Smooth muscle cell (in vitro differentiated cells): Measurements from ENCODE around the gene ARMC2. TPM values are rescaled to one million over a fixed set of nuclear protein-coding genes. Genes with fewer than 3 reads are reported as not detected.

Experiments used
- DNase-seq: peaks from one replicate; lab custom pipeline; 2025; ENCODE audit not compliant: unreplicated experiment; lab: John Stamatoyannopoulos, UW
- H2AFZ ChIP-seq: fragments of 200-600 bp; sonication (generic); 2 replicates; pipeline ENCODE4 v1.6.0; 2016; ENCODE audit warnings: antibody characterized with exemption, low read depth, mild to moderate bottlenecking
- H3F3A ChIP-seq: fragments of 200-600 bp; sonication (generic); 2 replicates; pipeline ENCODE4 v1.6.0; 2017; ENCODE audit warnings: antibody characterized with exemption, low read depth
- H3K27ac ChIP-seq: fragments of 200-600 bp; sonication (generic); 2 replicates; pipeline ENCODE4 v1.5.1; 2016; ENCODE audit warnings: low read depth, mild to moderate bottlenecking
- H3K27me3 ChIP-seq: fragments of 200-600 bp; sonication (generic); 2 replicates; pipeline ENCODE4 v1.6.1; 2016; ENCODE audit warnings: low read depth, mild to moderate bottlenecking
- H3K36me3 ChIP-seq: fragments of 200-600 bp; sonication (generic); 2 replicates; pipeline ENCODE4 v1.5.1; 2016; ENCODE audit warnings: low read depth
- H3K4me1 ChIP-seq: fragments of 200-600 bp; sonication (generic); 2 replicates; pipeline ENCODE4 v1.5.1; 2016; ENCODE audit warnings: low read depth
- H3K4me2 ChIP-seq: fragments of 200-600 bp; sonication (generic); 2 replicates; pipeline ENCODE4 v1.6.0; 2016; ENCODE audit warnings: mild to moderate bottlenecking
- H3K4me3 ChIP-seq: fragments of 200-600 bp; sonication (generic); 2 replicates; pipeline ENCODE4 v1.5.1; 2016; ENCODE audit warnings: mild to moderate bottlenecking
- H3K79me2 ChIP-seq: fragments of 200-600 bp; sonication (generic); 2 replicates; pipeline ENCODE4 v1.6.0; 2016; ENCODE audit warnings: low read depth, mild to moderate bottlenecking
- H3K9ac ChIP-seq: fragments of 200-600 bp; sonication (generic); 2 replicates; pipeline ENCODE4 v1.6.0; 2016; ENCODE audit warnings: low read depth
- H3K9me3 ChIP-seq: fragments of 200-600 bp; sonication (generic); replicated peaks from 2 replicates; pipeline ENCODE4 v1.5.1; 2016; ENCODE audit warnings: low read depth
- H4K20me1 ChIP-seq: fragments of 200-600 bp; sonication (generic); 2 replicates; pipeline ENCODE4 v1.6.0; 2016; ENCODE audit warnings: low read depth
- WGBS: methylation state at CpG from one replicate; pipeline ENCODE4 v1.1.7; 2016; ENCODE audit warnings: low lambda C conversion rate; 5-methylcytosine and 5-hydroxymethylcytosine counted together
- polyA plus RNA-seq: library from polyadenylated mRNA; unstranded; fragments of >200 nt; fragmentation: Nextera tagmentation; extraction: Ambion mirVana; gene quantifications from 2 replicates; pipeline ENCODE4 v1.2.1, GENCODE V29; 2016
- total RNA-seq: library from RNA; depleted of rRNA; stranded (reverse); fragments of >200 nt; gene quantifications from 2 replicates; pipeline ENCODE4 v1.2.3, GENCODE V29; 2014
- TF ChIP-seq, protein P1 (sequence below): fragments of 200-600 bp; sonication (generic); IDR thresholded peaks from 2 replicates; pipeline ENCODE4 v1.5.1; 2017; ENCODE audit warnings: borderline replicate concordance, mild to moderate bottlenecking, antibody characterized with exemption; ENCODE audit not compliant: insufficient read depth, poor library complexity, severe bottlenecking

Gene ARMC2
- total and polyA plus RNA-seq, 2 experiments from 2014 or later, result 2.0 to 2.6 TPM

DNA sequence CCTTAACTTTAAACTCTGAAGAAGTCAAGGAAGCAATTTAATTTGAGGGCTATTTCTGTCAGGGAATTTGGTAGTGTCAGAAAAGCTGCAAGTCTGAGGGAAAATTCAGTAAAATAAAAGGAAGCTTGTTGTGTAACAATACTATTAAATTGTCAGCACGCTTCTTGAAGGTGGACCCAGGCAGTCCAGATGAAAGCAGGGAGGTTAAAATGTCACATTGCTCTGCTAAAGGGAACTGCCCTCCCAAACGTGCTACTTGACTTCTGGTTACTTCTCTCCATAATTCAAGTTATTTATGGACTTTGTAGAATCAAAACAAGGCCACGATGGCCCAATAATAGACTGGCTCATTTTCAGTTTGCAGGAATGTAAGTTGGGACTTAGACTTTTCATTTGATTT is 28.2 kb upstream of the ARMC2 start:
- Histone ChIP-seq H3K27ac (no peak overlapping the region), H3K27me3 (no peaks in the 10 kb centered on the region), H3F3A (no peaks in the 10 kb centered on the region), H2AFZ (no peak overlapping the region), H3K79me2 (no peaks in the 10 kb centered on the region), H3K9ac (no peak overlapping the region), H3K9me3 (no peaks in the 10 kb centered on the region), H3K4me2 (no peak overlapping the region), H3K4me3 (no peak overlapping the region), H4K20me1 (no peaks in the 10 kb centered on the region), H3K4me1 (no peaks in the 10 kb centered on the region), H3K36me3 (no peaks in the 10 kb centered on the region)
- WGBS, result 87% methylated on average over 3 of the region's 3 CpGs
- TF ChIP-seq, protein P1, sequence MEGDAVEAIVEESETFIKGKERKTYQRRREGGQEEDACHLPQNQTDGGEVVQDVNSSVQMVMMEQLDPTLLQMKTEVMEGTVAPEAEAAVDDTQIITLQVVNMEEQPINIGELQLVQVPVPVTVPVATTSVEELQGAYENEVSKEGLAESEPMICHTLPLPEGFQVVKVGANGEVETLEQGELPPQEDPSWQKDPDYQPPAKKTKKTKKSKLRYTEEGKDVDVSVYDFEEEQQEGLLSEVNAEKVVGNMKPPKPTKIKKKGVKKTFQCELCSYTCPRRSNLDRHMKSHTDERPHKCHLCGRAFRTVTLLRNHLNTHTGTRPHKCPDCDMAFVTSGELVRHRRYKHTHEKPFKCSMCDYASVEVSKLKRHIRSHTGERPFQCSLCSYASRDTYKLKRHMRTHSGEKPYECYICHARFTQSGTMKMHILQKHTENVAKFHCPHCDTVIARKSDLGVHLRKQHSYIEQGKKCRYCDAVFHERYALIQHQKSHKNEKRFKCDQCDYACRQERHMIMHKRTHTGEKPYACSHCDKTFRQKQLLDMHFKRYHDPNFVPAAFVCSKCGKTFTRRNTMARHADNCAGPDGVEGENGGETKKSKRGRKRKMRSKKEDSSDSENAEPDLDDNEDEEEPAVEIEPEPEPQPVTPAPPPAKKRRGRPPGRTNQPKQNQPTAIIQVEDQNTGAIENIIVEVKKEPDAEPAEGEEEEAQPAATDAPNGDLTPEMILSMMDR, result no peak
- no peak for DNase-seq

DNA sequence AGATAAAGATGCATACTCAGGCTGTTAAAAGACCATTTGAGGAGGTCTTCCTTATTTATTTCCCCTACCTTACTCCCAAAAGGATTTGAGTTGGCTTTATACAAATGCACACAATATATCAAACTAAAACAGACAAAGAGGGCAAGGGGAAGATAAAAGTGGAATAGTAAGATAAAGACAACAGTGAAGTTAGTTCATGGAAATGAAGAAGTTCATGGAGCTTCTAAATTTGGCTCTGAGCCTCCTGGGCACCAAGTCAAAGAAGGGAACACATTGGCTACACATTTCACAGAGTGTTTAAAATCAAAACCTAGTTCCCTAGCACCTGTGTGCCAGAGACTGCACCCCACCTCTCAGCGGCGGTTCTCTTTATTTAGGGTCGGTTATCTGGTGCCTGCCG is 25.8 kb upstream of the ARMC2 start:
- Histone ChIP-seq H4K20me1 (no peaks in the 10 kb centered on the region), H3K27ac (no peak overlapping the region), H3K36me3 (no peaks in the 10 kb centered on the region), H3K9ac (no peak overlapping the region), H3K9me3 (peaks cover 5% of the 10 kb centered on the region), H3K4me3 (no peak overlapping the region), H3K4me1 (no peaks in the 10 kb centered on the region), H3K4me2 (no peak overlapping the region), H3F3A (no peaks in the 10 kb centered on the region), H3K79me2 (no peaks in the 10 kb centered on the region), H2AFZ (no peak overlapping the region), H3K27me3 (no peaks in the 10 kb centered on the region)
- TF ChIP-seq, protein P1, result no peak
- DNase-seq, result no peak
- WGBS, result 98% methylated on average over 4 of the region's 4 CpGs

DNA sequence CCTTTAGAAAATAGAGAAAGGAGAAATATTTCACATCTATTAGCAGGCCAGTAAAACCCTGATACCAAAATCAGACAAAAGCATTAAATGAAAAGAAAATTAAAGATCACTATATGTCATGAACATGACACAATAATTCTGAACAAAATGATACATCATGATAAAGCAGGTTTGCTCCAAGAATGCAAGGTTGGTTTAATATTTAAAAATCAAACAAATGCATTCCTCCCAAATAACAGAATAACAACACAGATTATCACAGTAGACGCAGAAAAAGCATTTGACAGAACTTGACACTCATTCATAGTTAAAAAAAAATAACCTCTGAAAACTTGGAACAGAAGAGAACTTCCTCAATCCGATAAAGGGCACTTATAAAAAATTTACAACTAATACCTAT is 22.9 kb upstream of the ARMC2 start:
- DNase-seq, result no peak
- Histone ChIP-seq H3K4me2 (no peak overlapping the region), H3K36me3 (no peaks in the 10 kb centered on the region), H2AFZ (no peak overlapping the region), H3K9me3 (peaks cover 5% of the 10 kb centered on the region), H3K4me1 (no peaks in the 10 kb centered on the region), H3K9ac (no peak overlapping the region), H3K4me3 (no peak overlapping the region), H3K79me2 (no peaks in the 10 kb centered on the region), H3F3A (no peaks in the 10 kb centered on the region), H3K27ac (no peak overlapping the region), H4K20me1 (no peaks in the 10 kb centered on the region), H3K27me3 (no peaks in the 10 kb centered on the region)
- 90% methylated on average over 2 of the region's 2 CpGs for WGBS
- TF ChIP-seq, protein P1, result no peak

DNA sequence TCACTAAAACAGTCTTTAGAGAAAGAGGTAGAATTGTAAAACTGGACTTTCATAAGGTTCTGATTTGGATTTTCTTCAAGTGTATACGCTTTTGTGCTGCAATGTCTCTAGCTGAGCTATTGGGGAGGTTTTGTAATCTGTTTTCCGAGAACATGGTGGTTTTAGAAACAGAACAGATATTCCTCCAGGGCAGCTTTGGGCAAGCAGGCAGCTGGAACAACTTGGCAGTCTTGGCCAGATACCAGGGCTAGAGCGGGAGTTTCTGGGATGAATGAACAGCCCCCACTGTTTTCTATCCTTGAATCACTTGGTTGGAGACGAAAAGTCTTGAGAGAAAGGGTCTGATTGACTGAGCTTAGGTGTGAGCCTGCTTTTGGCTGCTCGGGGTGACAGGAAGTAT is 17.1 kb upstream of the ARMC2 start:
- Histone ChIP-seq H2AFZ (no peak overlapping the region), H3K4me3 (no peak overlapping the region), H3K27me3 (no peaks in the 10 kb centered on the region), H3K4me2 (no peak overlapping the region), H3K9me3 (peaks cover 5% of the 10 kb centered on the region), H3F3A (no peaks in the 10 kb centered on the region), H3K27ac (no peak overlapping the region), H3K36me3 (no peaks in the 10 kb centered on the region), H4K20me1 (no peaks in the 10 kb centered on the region), H3K4me1 (no peaks in the 10 kb centered on the region), H3K79me2 (no peaks in the 10 kb centered on the region), H3K9ac (no peak overlapping the region)
- no peak for DNase-seq
- 83% methylated on average over 5 of the region's 5 CpGs for WGBS
- TF ChIP-seq, protein P1, result no peak
